ENCODE data around the gene KCTD6.
A peak's percentile ranks its signal among the peaks of the same experiment; 100 is the strongest.
"Not testable (repeated sequence)": the region's sequence is repeated elsewhere in the genome, so short reads cannot be mapped to it uniquely, and the experiment has no call there.

The KCTD6 gene

GRCh38 chr3:58524326-58524888, 32.5 kb downstream of the KCTD6 start:
- DNase-seq (ENCODE audit: low read depth) = no peak

GRCh38 chr3:58526515-58526957, 34.6 kb downstream of the KCTD6 start:
- no peak for DNase-seq (ENCODE audit: low read depth)

GRCh38 chr3:58527440-58527839, 35.5 kb downstream of the KCTD6 start:
- not testable (repeated sequence) for DNase-seq (ENCODE audit: low read depth)

- no peak for DNase-seq (ENCODE audit: low read depth)
Measured at GRCh38 chr3:58528629-58529028, 36.7 kb downstream of the KCTD6 start.

GRCh38 chr3:58529516-58530353, 37.8 kb downstream of the KCTD6 start:
- DNase-seq (ENCODE audit: low read depth) = no peak

GRCh38 chr3:58530354-58530865, 38.5 kb downstream of the KCTD6 start:
- no peak for DNase-seq (ENCODE audit: low read depth)

GRCh38 chr3:58531555-58531954, 39.7 kb downstream of the KCTD6 start:
- no peak for DNase-seq (ENCODE audit: low read depth)

GRCh38 chr3:58531956-58532355, 40.1 kb downstream of the KCTD6 start:
- no peak for DNase-seq (ENCODE audit: low read depth)

GRCh38 chr3:58532794-58533220, 40.9 kb downstream of the KCTD6 start:
- DNase-seq (ENCODE audit: low read depth) = peak; percentile 64

GRCh38 chr3:58534592-58535494, 42.9 kb downstream of the KCTD6 start:
- DNase-seq (ENCODE audit: low read depth) = no peak

- no peak for DNase-seq (ENCODE audit: low read depth)
Measured at GRCh38 chr3:58535531-58536500, 43.9 kb downstream of the KCTD6 start.

- DNase-seq (ENCODE audit: low read depth) = no peak
Measured at GRCh38 chr3:58536501-58537411, 44.9 kb downstream of the KCTD6 start, which contains the start of gene ACOX2. ACOX2 (minus strand) TSS chr3:58537190; CDS start chr3:58535106, 2,084 bp downstream.

GRCh38 chr3:58537412-58538301, 45.8 kb downstream of the KCTD6 start:
- DNase-seq (ENCODE audit: low read depth) = no peak

- no peak for DNase-seq (ENCODE audit: low read depth)
Measured at GRCh38 chr3:58539626-58540025, 47.7 kb downstream of the KCTD6 start.

GRCh38 chr3:58540176-58540858, 48.4 kb downstream of the KCTD6 start:
- DNase-seq (ENCODE audit: low read depth) = no peak

- DNase-seq (ENCODE audit: low read depth) = no peak
Measured at GRCh38 chr3:58544541-58544940, 52.6 kb downstream of the KCTD6 start.

GRCh38 chr3:58551636-58552180, 59.8 kb downstream of the KCTD6 start:
- no peak for DNase-seq (ENCODE audit: low read depth)

Data from T follicular helper cell (primary cell).